Naive thymus-derived CD4-positive, alpha-beta T cell (primary cell): ENCODE results near the gene AIFM3. TPM values are rescaled to one million over a fixed set of nuclear protein-coding genes. Genes with fewer than 3 reads are reported as not detected.

Experiments used
- ATAC-seq: fragments of 150-1000 bp; cut with Tn5 transposase; 2 replicates; pipeline ENCODE4 v1.10.0; 2021; ENCODE audit warnings: mild to moderate bottlenecking, moderate library complexity
- CTCF ChIA-PET: fragments of 350-600 bp; sonication (Branson Sonifier 250); formaldehyde crosslinking; loops from one replicate; lab custom pipeline; 2021; ENCODE audit warnings: antibody characterized with exemption; lab: Charles Lee
- POLR2A ChIA-PET: fragments of 350-600 bp; sonication (Branson Sonifier 250); formaldehyde crosslinking; loops from one replicate; lab custom pipeline; 2021; ENCODE audit warnings: antibody characterized with exemption, inconsistent platforms; lab: Charles Lee
- DNase-seq, 9 donors: peaks; one replicate each; pipeline versions ENCODE4 v3.0.0 to v3.0.0-alpha.2; 2020 to 2022; ENCODE audit warnings: mixed read lengths in 1 of 9
- H3K27ac ChIP-seq: one replicate; pipeline ENCODE4 v1.7.0; 2013; ENCODE audit warnings: mild to moderate bottlenecking, low read depth, low read length, moderate library complexity
- H3K27me3 ChIP-seq, 2 donors: one replicate each; pipeline ENCODE4 v1.7.0; 2013; ENCODE audit warnings: low read length in 2 of 2, mild to moderate bottlenecking in 2 of 2, moderate library complexity in 2 of 2; ENCODE audit not compliant: control insufficient read depth in 2 of 2, insufficient read depth in 2 of 2
- H3K36me3 ChIP-seq, 3 experiments: 1 replicate in 2 of 3; 2 replicates in 1 of 3; pipeline ENCODE4 v1.7.0; 2013; ENCODE audit warnings: low read length in 3 of 3, mild to moderate bottlenecking in 3 of 3, moderate library complexity in 1 of 3; ENCODE audit not compliant: insufficient read depth in 3 of 3, control insufficient read depth in 2 of 3
- H3K4me1 ChIP-seq, 2 donors: one replicate each; pipeline ENCODE4 v1.7.0; 2013; ENCODE audit warnings: low read length in 2 of 2, mild to moderate bottlenecking in 2 of 2, moderate library complexity in 1 of 2; ENCODE audit not compliant: control insufficient read depth in 2 of 2, insufficient read depth in 2 of 2
- H3K4me3 ChIP-seq: 2 replicates; pipeline ENCODE4 v1.7.0; 2013; ENCODE audit warnings: mild to moderate bottlenecking, low read length
- H3K9me3 ChIP-seq, 3 experiments: 1 replicate in 2 of 3; 2 replicates in 1 of 3; pipeline ENCODE4 v1.7.0; 2013; ENCODE audit warnings: low read length in 3 of 3; ENCODE audit not compliant: control insufficient read depth in 2 of 3
- H3K27ac Mint-ChIP-seq, 9 donors: one replicate each; pipeline ENCODE4 v1.8.0; 2020 to 2022; ENCODE audit warnings: mixed read lengths in 9 of 9, mild to moderate bottlenecking in 8 of 9, moderate library complexity in 5 of 9, inconsistent platforms in 2 of 9
- H3K27me3 Mint-ChIP-seq, 5 donors: one replicate each; pipeline ENCODE4 v1.8.0; 2021 to 2022; ENCODE audit warnings: mixed read lengths in 5 of 5, mild to moderate bottlenecking in 1 of 5
- H3K36me3 Mint-ChIP-seq, 5 donors: one replicate each; pipeline ENCODE4 v1.8.0; 2020 to 2022; ENCODE audit warnings: mixed read lengths in 5 of 5, mild to moderate bottlenecking in 3 of 5, inconsistent platforms in 1 of 5
- H3K4me1 Mint-ChIP-seq, 7 donors: one replicate each; pipeline ENCODE4 v1.8.0; 2020 to 2022; ENCODE audit warnings: mixed read lengths in 7 of 7, mild to moderate bottlenecking in 3 of 7, inconsistent platforms in 1 of 7
- H3K4me3 Mint-ChIP-seq, 10 donors: one replicate each; pipeline ENCODE4 v1.8.0; 2020 to 2022; ENCODE audit warnings: mild to moderate bottlenecking in 10 of 10, mixed read lengths in 10 of 10, moderate library complexity in 6 of 10, inconsistent platforms in 2 of 10
- H3K9me3 Mint-ChIP-seq, 11 donors: one replicate each; pipeline ENCODE4 v1.8.0; 2020 to 2022; ENCODE audit warnings: mixed read lengths in 11 of 11, mild to moderate bottlenecking in 4 of 11, inconsistent platforms in 1 of 11, moderate library complexity in 1 of 11
- intact Hi-C, 2 donors: fragments of 100-400 bp; cut with micrococcal nuclease; formaldehyde crosslinking; loops; one replicate each; pipeline ENCODE4 v1.15.1; 2023
- polyA plus RNA-seq, 2 donors: library from polyadenylated mRNA; unstranded; fragments of 300-500 nt; fragmentation: Illumina TruSeq; gene quantifications; one replicate each; pipeline ENCODE4 v1.2.3, GENCODE V29; 2021
- total RNA-seq, 6 experiments: library from RNA in 5 of 6; stranded (reverse) in 5 of 6; gene quantifications; 1 replicate in 5 of 6; 2 replicates in 1 of 6; pipeline ENCODE4 v1.2.3 and lab custom pipeline; 2021 to 2026

Gene AIFM3
- total and polyA plus RNA-seq, 7 experiments from 2014 or later, result 0.17 to 9.0 (median 0.97) TPM

GRCh38 chr22:21012446-21013407, 45.7 kb downstream of the AIFM3 start:
- Mint-ChIP-seq H3K36me3 (no peaks in the 10 kb centered on the region), H3K27me3 (peaks cover 0 to 21% (median 0%) of the 10 kb centered on the region in 5 donors), H3K9me3 (no peaks in the 10 kb centered on the region), H3K4me1 (peaks cover 17 to 36% (median 29%) of the 10 kb centered on the region in 7 donors), H3K27ac (peak overlapping the region in 7 of 9 donors; percentile 9 to 89 (median 61)), H3K4me3 (peak overlapping the region in 7 of 10 donors; percentile 57 to 88 (median 84))
- intact Hi-C loops, result no loop called here
- H3K27me3 ChIP-seq, result no peaks in the 10 kb centered on the region
- H3K4me1 ChIP-seq, result peaks cover 13 to 17% of the 10 kb centered on the region in 2 donors
- no peak overlapping the region for H3K4me3 ChIP-seq
- H3K9me3 ChIP-seq, result no peaks in the 10 kb centered on the region
- no peak overlapping the region for H3K27ac ChIP-seq
- ChIA-PET CTCF (interaction anchor here (0.6 to 1.1 kb wide), 2 partner anchors 14 to 956 kb away, joined by 3 read pairs; no protein-coding TSS in a partner anchor), POLR2A (interaction anchor here (2.7 kb wide), 1 partner anchor 10 kb away, joined by 12 read pairs; no protein-coding TSS in a partner anchor)
- no peak for ATAC-seq
- no peaks in the 10 kb centered on the region for H3K36me3 ChIP-seq
- no peak for DNase-seq

DNA sequence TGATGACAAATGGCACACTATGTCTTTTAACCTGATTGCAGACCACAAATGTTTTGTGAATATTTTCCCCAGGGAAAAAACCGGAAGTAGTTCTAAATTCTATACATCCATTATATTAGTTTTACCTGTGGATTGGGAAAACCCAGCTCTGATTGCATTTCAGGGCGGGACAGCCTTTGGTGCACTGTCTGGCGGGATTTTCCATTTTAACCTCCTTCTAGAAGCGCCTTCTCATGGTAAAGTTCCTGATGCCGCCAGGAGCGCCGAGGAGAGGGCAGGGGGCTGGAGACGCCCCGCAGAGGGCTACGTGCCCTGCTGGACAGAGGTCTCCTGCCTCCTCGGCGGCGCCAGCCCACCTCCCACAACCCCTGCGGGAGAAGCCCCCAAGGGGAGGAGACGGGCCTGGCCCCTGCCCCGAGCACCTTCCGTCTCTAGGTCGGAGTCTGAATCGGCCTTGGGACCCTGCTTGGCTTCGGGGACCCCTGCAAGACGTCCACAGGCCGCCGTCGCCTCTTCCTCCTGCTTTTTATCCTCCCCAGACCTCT, 46.7 kb downstream of the AIFM3 start:
- ChIA-PET POLR2A (interaction anchor here (1.2 to 2.7 kb wide), 2 partner anchors 11 to 43 kb away, joined by 3 to 12 read pairs; no protein-coding TSS in a partner anchor), CTCF (interaction anchor here (0.6 to 1.1 kb wide), 2 partner anchors 15 to 955 kb away, joined by 3 read pairs; no protein-coding TSS in a partner anchor)
- no peak for ATAC-seq

GRCh38 chr22:21014202-21014725, 47.2 kb downstream of the AIFM3 start:
- no peaks in the 10 kb centered on the region for H3K36me3 ChIP-seq
- H3K4me1 ChIP-seq, result peaks cover 13 to 17% of the 10 kb centered on the region in 2 donors
- ATAC-seq (peak; percentile 93), DNase-seq (peak; percentile 62 to 83 (median 70))
- Mint-ChIP-seq H3K27me3 (peaks cover 0 to 21% (median 0%) of the 10 kb centered on the region in 5 donors), H3K27ac (peak overlapping the region; percentile 73 to 96 (median 89)), H3K36me3 (no peaks in the 10 kb centered on the region), H3K4me1 (peaks cover 17 to 36% (median 29%) of the 10 kb centered on the region in 7 donors), H3K4me3 (peak overlapping the region; percentile 82 to 89 (median 85)), H3K9me3 (no peaks in the 10 kb centered on the region)
- H3K27ac ChIP-seq, result peak overlapping the region; percentile 59
- no peaks in the 10 kb centered on the region for H3K27me3 ChIP-seq
- ChIA-PET POLR2A (interaction anchor here (1.2 to 2.7 kb wide), 2 partner anchors 11 to 42 kb away, joined by 3 to 12 read pairs; no protein-coding TSS in a partner anchor), CTCF (no interaction called here)
- H3K9me3 ChIP-seq, result no peaks in the 10 kb centered on the region
- intact Hi-C loops, result loop anchor here (1.0 kb wide), 2 partner anchors 12 to 97 kb away; partner anchors contain the start of genes THAP7 (in 2 of the 2) and CRKL (in 1 of the 2)
- H3K4me3 ChIP-seq, result peak overlapping the region; percentile 68

More for the DNA sequence above, 46.7 kb downstream of the AIFM3 start:
- H3K4me1 ChIP-seq, result peaks cover 13 to 17% of the 10 kb centered on the region in 2 donors
- H3K27ac ChIP-seq, result peak overlapping the region; percentile 59
- peak overlapping the region; percentile 68 for H3K4me3 ChIP-seq
- H3K9me3 Mint-ChIP-seq, result no peaks in the 10 kb centered on the region
- peak overlapping the region; percentile 73 to 96 (median 89) for H3K27ac Mint-ChIP-seq
- peak in 1 of 9 donors; percentile 28 for DNase-seq
- H3K27me3 Mint-ChIP-seq, result peaks cover 0 to 21% (median 0%) of the 10 kb centered on the region in 5 donors
- peak overlapping the region; percentile 82 to 89 (median 85) for H3K4me3 Mint-ChIP-seq
- no peaks in the 10 kb centered on the region for H3K36me3 Mint-ChIP-seq
- no peaks in the 10 kb centered on the region for H3K36me3 ChIP-seq
- H3K27me3 ChIP-seq, result no peaks in the 10 kb centered on the region
- intact Hi-C loops, result loop anchor here (1.0 kb wide), 2 partner anchors 11 to 96 kb away; partner anchors contain the start of genes THAP7 (in 2 of the 2) and CRKL (in 1 of the 2)
- no peaks in the 10 kb centered on the region for H3K9me3 ChIP-seq
- H3K4me1 Mint-ChIP-seq, result peaks cover 17 to 36% (median 29%) of the 10 kb centered on the region in 7 donors

GRCh38 chr22:21014726-21015465, 47.8 kb downstream of the AIFM3 start, which contains the start of gene P2RX6:
Gene P2RX6 (plus strand): TSS chr22:21015165. CDS start chr22:21015175, 10 bp downstream.
- peak in 1 of 9 donors; percentile 7 for DNase-seq
- ChIA-PET POLR2A (interaction anchor here (1.2 to 1.4 kb wide), 2 partner anchors 15 to 42 kb away, joined by 3 read pairs; no protein-coding TSS in a partner anchor), CTCF (interaction anchor here (0.7 kb wide), 1 partner anchor 149 kb away, joined by 3 read pairs; no protein-coding TSS in a partner anchor)
- Histone ChIP-seq H3K9me3 (no peaks in the 10 kb centered on the region), H3K4me1 (peaks cover 13 to 17% of the 10 kb centered on the region in 2 donors), H3K27ac (peak within 1 kb of the TSS; percentile 59), H3K27me3 (no peaks in the 10 kb centered on the region), H3K4me3 (peak within 1 kb of the TSS; percentile 68), H3K36me3 (no peaks in the 10 kb centered on the region)
- peaks cover 0 to 21% (median 0%) of the 10 kb centered on the region in 5 donors for H3K27me3 Mint-ChIP-seq
- no peaks in the 10 kb centered on the region for H3K36me3 Mint-ChIP-seq
- ATAC-seq, result peak; percentile 24
- no peaks in the 10 kb centered on the region for H3K9me3 Mint-ChIP-seq
- peak within 1 kb of the TSS; percentile 82 to 89 (median 85) for H3K4me3 Mint-ChIP-seq
- peak within 1 kb of the TSS; percentile 73 to 96 (median 89) for H3K27ac Mint-ChIP-seq
- H3K4me1 Mint-ChIP-seq, result peaks cover 17 to 36% (median 29%) of the 10 kb centered on the region in 7 donors
- intact Hi-C loops, result loop anchor here (1.0 kb wide), 2 partner anchors 13 to 98 kb away; partner anchors contain the start of genes THAP7 (in 2 of the 2) and CRKL (in 1 of the 2)

GRCh38 chr22:21015466-21016006, 48.5 kb downstream of the AIFM3 start:
- intact Hi-C loops, result no loop called here
- Mint-ChIP-seq H3K9me3 (no peaks in the 10 kb centered on the region), H3K27me3 (peaks cover 0 to 21% (median 0%) of the 10 kb centered on the region in 5 donors), H3K4me3 (peak overlapping the region in 4 of 10 donors; percentile 21 to 88 (median 84)), H3K36me3 (no peaks in the 10 kb centered on the region), H3K27ac (peak overlapping the region in 2 of 9 donors; percentile 5 to 80), H3K4me1 (peaks cover 17 to 36% (median 29%) of the 10 kb centered on the region in 7 donors)
- Histone ChIP-seq H3K4me3 (no peak overlapping the region), H3K27me3 (no peaks in the 10 kb centered on the region), H3K9me3 (no peaks in the 10 kb centered on the region), H3K4me1 (peaks cover 13 to 17% of the 10 kb centered on the region in 2 donors), H3K36me3 (no peaks in the 10 kb centered on the region), H3K27ac (no peak overlapping the region)
- DNase-seq (no peak), ATAC-seq (no peak)
- CTCF ChIA-PET, result interaction anchor here (0.7 kb wide), 1 partner anchor 150 kb away, joined by 3 read pairs; no protein-coding TSS in a partner anchor
- POLR2A ChIA-PET, result interaction anchor here (1.4 kb wide), 1 partner anchor 16 kb away, joined by 3 read pairs; no protein-coding TSS in a partner anchor
